NCI-H345 (cell line): ENCODE data around the gene MYO1B.

Experiments
- DNase-seq: peaks from one replicate; lab custom pipeline; 2025; lab: John Stamatoyannopoulos, UW

Gene MYO1B

DNA sequence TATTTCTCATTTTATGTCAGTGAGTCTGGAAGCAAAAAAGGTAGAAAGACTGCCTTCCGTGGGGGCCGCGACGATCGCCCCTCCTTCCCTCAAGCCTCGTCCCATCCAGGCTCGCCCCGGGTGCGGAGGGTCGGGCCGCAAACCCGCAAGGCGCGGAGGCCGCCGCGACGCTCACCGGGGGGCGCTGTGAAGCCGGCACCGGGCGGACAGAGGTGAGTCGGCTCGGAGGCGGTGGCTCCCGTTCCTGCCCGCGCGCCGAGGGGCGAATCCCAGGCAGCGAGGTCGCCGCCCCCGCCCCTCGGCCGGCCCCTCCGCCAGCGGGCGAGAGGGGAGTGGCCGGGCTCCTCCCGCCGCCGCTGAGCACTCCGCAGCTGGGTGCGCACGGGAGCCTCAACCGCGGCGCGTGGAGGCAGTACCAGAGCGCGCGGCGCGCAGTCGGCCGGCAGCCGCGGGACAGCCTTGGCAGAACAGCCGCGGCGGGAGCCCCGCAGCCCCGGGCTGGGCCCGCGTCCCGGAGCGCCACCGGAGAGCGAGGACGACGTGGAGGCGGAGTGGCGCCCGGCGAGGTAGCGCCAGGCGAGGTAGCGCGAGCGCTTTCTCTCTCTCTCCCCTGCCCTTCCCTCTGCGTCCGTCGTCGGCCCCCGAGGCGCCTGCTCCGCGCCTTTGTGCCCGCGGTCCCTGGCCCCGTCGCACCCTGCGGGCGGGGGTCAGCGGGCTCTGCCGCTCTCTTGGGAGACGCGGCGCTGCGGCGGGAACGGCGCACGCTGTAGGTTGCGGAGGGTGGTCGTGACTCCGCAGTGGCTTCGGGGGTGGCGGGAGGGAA is at the start of gene MYO1B:
Gene MYO1B, plus strand, starts transcription at position 359 of the 823 bp plus-strand sequence. CDS start 31,492 bp downstream, outside the sequence.
- DNase-seq = peak; percentile 81

DNA sequence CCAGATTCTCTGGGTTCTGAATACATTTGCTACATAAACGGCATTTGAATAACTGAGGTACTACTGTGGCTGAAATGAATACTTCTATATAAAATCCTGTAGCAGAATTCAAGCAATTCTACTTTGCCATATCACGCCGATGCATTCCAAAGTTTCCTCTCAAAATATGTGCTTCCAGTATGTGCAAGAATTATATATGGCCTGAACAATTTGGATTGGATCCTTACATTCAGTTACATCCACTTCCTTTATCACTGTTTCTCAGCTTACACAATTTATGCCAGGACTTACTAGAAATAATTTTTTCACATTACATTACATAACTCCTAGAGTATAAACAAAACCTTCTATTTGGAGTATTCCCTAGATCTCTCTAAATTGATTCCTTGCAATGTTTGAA is 48.1 kb upstream of the MYO1B start:
- no peak for DNase-seq

DNA sequence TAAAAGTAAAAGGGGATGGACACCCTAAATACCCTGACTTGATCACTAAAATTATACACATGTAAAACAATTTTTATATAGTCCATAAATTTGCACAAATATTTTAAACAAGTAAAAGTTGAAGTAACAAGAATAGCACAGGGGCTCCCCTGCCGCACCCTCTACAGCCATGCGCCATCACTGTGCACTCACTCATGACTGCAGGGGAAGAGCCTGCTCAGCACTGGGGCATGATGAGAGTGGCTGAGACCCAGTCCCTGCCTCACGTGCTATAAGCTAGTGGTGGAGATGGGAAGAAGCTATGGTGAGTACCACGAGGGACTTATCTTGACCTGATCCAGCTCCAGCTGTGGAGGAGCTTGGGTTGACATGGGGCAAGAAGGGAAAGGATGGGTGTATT is 46.9 kb upstream of the MYO1B start:
- DNase-seq = no peak

DNA sequence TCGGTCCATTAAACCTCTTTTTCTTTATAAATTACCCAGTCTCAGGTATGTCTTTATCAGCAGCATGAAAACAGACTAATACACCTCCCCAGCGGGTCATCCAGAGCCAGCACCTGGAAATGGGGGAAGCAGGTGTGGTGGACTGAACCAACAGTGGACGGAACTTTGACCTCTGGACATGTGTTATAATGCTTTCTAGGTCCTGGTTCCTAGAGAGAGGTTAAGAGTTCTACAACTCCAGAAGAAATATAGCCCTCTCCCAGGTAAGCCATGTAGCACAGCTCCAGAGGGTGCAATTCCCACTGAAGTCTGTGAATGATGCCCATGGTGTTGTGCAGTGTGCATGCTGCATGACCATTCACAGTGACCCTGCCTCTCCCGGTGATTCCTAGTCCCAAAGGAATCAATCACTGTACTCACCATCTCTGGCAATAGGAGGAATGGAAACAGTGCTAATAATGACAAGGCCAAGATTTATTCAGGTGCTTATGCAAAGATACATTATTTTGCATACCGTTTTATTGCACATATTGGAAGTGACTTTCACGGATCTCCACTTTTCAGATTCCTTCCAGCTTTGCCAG is 45.2 kb upstream of the MYO1B start:
- no peak for DNase-seq

DNA sequence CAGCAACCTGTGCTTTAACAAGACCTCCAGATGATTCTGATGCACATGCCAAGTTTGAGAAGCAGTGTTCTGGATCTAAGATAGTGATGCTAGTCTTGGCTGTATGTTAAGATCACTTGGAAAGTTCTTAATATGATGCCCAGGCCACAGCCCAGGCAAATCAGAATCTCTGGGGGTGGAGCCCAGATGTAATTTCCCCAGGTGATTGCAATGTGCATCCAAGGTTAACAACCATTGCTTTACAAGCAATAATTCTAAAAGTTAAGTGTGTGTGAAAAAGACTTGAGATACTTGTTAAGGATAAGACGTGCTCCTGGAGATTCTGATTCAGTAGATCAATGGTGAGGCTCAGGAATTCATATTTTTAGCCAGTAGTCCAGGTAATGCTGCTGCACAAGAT is 44.3 kb upstream of the MYO1B start:
- no peak for DNase-seq

DNA sequence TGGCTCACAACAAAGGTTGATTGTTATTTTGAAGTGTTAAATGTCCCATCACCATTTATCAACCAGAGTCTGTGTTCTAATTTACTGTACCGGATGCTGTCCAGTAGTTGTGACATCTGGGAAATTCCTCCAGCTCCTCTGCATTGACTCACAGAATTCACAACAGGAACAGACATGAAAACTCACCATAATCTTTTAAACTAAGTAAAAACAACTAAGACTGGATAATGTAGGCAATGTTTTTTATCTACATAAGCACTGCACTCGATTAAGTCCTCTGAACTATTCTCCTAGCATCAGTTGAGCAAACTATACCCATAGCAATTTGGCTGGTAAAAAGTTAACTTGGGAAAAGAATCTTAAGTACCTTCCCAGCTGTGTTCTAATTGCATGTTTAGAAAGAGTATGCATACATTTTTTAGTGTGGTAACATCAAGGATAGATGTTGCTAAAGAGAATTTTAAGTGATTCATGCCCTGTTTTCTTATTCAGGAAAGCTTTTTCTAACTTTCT is 42.9 kb upstream of the MYO1B start:
- DNase-seq = no peak

DNA sequence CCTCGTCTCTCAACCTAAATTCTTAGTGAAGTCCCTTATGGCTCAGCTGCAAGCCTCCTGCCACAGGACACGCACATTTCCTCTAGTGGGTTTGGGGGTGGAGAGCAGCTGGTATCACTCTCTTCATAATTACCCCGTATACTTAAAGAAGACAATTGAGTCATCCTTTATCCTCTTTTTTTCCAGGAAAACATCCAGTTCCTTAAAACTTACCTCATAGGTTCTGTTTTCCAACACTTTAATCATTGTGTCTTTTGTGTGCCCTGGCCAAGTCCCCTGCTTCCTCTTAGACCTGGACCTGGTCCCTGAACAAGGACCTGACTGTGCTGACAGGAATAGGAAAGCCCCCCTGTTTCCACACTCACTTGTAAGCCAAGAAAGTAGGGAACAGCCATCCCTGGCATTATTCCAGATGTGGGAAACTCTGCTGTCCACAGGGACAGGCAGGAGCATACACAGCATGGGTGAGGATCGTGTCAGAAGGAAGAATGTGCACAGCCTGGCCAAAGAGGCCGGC is 42.3 kb upstream of the MYO1B start:
- DNase-seq = no peak

DNA sequence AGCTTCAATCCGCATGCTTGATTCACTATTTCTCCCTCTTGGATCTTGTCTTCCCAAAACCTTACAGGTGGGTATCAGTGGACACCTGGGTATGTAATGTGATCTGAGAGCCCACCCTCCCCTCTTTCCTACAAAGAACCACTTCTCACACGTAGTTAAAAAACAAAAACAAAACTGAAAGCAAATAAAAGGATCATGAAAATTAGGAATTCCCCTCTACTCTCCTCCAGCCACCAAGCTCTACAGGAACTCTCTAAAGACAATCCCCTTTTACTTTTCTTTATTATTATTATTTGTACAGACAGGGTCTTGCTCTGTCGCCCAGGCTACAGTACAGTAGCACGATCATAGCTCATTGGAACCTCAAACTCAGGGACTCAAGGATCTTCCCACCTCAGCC is 40.8 kb upstream of the MYO1B start:
- no peak for DNase-seq

DNA sequence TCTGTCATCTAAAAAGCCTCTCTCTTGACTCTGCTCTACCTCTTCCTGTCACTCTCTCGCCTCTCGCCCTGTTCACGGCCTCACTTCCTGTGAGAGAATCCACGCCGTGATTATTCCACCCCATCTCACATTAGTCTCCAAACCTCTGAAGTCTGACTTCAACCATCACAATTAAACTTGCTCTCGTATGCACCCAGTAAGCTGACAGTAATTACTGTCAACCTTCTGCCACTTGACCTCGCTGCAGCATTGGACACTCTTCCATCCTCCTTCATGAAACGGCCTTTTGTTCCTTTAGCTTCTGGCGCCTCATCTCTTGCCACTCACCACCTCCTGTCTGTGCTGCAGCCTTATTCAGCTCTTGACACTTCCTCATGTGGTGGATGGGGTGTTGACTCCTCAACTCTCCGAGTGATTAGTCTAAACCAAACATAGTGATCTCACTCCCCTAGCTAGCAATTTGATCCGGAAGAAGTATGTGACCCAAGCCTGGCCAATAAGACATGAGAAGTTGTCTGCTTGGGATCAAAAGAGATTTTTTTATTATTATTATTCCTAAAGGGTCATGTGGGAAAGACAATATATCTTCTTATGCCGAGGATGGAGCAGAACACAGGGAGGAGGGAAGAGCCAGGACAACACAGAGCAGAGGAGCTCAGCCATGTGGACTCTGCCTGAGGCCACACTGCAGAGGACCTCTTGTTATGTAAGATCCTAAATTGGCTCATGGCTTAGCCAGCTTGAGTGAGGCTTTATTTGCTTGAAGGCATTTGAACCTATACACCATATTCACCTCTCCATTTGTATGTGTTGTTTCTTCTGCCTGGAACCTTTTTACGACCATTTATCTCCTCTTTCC is 38.4 kb upstream of the MYO1B start:
- DNase-seq = no peak

DNA sequence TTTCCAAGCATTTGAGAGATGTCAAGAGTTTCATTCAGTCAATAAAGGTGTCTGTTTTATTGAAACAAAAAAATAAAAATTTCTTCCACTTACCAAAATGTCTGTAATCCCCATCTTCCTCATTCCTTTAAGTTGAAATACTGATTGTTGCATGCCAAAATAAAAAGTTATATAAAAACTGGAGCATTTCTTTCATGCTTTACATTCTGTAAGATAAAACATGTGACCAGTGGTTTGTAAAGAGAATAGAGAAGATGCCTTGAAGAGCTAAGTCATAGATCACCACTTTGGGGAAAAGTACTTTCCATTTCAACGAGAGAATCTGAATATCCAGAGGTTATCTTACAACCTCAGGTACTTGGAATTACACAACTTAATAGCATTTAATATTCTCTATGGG is 35.9 kb upstream of the MYO1B start:
- DNase-seq = no peak

DNA sequence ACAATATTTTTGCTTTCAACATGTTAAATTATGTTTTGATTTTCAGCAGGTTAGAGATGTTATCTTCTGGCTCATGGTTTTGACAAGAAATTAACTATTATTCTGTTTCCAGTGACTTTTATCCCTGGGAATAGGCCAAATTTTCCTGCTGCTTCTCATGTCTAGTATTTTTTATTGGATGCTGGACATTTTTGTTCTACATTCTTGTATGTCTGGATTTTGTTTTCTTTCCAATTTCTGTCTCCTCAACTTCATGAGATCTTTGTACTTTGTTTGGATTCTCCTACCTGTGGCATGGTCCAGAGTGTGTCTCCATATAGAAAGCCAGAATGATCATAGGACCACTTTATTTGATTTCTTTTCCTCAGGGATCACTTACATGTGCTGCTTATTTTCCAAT is 33.1 kb upstream of the MYO1B start:
- no peak for DNase-seq

DNA sequence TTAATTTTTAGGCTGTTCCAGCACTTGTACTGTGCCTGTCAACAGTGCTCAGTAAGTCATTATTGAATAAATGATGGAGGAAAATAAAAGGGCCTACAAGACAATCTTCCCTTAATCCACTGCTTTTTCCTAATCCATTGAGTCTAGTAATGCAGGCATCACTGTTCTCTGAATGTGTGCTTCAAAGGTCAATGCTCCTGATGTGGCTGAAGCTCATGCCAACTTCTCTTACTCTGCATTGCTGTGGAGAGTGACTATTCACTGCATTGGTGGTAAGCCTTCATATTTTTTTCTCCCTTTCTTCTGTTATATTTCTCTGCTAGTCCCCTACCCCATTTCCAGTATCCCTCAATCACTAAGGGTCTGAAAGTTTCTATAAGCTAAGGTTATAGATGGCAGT is 31.9 kb upstream of the MYO1B start:
- no peak for DNase-seq

DNA sequence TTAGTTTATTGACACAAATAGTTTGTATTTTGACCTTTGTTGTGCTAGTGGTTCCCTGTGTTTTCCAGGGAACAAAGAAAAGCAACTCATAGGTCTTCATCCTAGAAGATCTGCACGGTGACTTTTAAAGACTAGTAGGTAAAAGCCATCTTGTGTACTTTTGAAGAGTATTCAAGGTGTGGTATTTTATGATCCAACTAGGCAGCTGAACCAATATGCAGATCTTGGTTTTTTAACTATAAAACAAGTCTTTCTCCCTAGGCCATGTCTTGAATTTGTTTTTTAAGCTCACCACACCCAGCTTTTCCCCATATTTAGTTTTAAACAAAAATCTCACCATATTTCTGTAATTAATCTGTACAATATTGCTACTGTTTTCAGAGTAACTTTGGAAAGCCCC is 30.0 kb upstream of the MYO1B start:
- DNase-seq = no peak

DNA sequence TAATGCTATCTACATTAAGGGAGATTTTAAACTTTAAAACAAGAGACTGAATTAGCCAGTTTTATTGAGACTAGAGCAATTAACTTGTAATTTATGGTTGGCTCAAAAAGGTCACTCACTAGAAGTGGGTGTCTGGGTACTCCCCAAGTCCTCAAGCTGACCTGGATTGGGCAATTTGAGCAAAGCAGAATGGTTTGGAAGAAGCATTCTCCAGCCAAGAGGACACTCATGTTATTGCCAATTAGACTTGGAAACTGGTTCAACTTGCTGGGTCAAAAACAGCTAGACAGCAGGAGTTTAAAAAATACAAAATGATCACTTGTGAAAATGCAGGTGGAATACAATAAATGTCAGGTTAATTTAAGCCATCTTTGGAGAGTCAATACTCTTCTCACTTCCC is 29.5 kb upstream of the MYO1B start:
- no peak for DNase-seq

DNA sequence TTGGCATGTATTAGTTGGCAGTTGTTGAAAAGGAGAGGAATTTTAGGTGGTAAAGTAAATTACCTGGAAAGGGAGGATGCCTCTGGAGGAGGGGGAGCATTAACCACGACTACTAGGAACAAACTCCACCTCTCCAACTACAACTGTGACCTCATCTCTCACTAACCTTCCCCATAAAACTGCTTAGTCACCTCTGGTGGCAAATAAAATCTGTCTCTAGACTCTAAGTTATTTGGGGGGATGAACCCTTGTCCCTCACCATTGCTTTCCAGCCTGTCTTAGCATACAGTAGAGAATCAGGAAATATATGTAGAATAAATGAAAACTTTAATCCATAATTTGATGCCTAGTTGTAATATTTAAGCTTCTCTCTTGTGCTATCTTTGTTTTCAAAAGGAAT is 27.6 kb upstream of the MYO1B start:
- no peak for DNase-seq

DNA sequence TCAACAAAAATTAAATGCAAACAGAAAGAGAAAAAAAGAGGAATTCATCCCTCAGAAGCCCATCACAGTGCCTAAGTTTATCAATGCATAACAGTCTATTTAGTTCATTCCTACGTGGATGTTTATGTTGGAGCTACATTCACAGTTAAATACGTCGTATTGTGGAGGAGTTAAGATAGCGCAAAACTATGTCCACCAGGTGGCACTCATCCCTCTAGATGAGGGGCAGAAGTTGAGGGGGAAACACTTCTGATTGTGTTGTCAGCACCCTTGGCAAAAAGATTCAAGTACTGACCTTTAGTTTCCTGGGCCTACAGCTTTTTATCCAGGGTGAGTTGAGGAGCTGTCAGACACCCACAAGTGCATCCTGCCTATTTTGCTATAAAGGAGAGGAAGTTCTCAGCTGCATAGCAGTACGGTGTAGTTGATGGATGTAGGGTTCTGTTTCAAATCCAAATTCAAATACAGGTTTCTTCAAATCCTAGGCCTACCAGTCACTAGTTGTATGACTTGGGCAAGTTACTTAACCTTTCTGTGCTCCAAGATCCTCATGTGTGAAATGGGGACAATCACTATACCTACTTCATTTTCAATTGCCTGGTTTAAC is 26.8 kb upstream of the MYO1B start:
- peak; percentile 51 for DNase-seq

DNA sequence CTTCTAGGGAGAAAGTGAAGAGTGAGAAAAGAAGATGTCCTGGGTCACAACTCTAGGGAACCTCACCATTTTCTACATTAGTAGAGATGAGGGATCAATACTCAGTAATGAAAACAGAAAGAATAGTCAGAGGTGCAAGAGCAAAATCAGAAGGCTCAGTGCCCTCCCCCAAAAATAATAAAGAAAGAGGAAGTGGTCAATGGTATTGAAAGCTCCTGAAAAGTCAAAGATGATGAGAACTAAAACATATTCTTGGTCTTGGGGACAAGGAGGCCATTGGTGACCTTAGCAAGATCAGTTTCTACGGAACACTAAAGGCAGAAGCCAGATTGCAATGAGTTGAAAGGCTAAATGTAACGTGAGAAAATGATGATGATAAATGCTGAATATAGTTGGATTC is 24.5 kb upstream of the MYO1B start:
- DNase-seq = no peak

DNA sequence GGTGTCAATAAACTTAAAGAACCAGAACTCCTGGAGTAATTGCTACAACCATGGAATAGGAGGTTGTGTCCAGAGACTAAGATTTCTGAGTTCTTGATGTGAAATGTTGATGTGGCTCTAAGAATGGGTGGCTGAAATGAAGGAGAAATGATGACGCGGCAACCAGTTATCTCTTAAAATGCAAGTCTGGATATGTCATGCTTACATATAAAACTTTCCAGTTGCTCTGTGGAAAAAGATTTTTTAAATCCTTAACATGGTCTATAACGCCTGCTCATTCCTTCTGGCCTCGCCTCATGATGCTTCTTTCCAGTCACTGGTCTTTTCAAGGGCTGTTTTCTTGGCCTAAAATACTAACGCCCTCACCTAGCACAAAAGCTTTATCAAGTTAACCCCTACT is 23.5 kb upstream of the MYO1B start:
- no peak for DNase-seq

DNA sequence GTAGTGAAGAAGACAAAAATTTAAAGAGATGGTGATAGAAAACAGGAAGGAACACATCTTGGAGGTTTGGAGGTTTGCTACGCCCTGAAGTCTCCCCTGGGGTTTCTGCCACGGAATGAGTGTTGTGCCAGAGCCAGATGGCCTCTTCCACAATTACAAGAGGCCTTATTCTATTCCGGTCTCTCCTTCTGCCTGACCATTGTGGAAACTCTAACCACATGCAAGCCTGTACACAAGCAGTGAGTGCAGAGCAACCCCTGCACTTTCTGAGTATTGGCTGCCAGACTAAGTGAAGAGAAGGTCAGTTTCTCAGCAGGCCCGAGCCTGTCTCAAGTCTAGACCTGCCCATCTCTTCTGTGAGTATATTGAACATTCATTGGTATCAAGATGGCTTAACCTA is 22.7 kb upstream of the MYO1B start:
- no peak for DNase-seq

DNA sequence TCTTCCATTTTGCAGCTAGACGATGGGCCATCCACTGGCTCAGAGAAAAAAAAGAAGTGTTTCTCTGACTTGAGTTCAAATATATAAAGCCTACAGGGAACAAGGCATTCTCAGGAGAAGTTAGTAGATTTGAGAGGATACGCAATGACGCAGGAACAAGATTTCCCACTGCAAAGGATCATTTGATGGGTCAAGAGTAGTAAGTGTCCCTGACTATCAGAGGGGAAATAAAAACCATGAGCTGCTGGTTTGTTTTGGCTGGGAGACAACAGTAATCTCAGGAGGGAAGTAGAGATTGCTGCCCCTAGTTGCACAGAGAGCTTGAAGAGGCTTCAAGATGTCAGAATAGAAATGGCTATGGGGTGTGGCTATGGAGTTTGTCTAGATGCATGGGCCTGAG is 22.3 kb upstream of the MYO1B start:
- DNase-seq = no peak

DNA sequence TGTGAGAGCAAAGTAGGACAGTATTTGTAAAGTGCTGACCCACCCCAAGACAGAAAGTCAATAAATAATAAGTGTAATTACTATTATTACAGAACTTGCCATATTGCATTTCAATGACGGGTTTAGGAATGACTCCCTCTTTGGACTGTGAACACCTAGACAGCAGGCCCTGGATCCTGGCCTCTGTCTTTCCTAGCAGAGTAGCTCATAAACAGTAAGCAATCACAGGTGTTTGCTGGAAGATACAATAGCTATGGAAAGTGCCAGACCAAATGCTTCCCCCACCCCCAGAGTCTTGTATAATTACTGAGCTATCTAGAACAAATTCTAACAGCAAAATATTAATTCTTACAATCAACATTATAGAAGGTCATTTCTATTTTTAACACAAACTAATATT is 20.1 kb upstream of the MYO1B start:
- no peak for DNase-seq

DNA sequence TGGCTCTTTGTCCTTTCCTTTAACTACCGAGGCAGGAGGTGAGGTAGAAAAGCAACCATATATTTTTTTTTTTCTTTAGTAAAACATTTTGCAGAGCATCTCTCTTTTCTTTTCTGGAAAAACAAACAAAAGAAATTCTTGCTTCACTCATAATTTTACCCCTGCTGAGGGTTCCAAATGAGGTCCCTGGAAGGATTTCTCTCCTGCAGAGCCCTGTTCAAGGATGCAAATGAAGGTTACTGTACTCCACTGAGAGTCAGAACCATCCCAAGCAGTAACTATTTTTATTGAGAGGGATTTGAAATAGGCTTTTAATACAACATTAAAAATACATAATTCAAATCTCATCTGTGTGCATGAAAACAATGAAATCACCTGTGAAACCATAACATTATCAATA is 19.5 kb upstream of the MYO1B start:
- no peak for DNase-seq
